Measurements from ENCODE around the gene STRBP.

DNA sequence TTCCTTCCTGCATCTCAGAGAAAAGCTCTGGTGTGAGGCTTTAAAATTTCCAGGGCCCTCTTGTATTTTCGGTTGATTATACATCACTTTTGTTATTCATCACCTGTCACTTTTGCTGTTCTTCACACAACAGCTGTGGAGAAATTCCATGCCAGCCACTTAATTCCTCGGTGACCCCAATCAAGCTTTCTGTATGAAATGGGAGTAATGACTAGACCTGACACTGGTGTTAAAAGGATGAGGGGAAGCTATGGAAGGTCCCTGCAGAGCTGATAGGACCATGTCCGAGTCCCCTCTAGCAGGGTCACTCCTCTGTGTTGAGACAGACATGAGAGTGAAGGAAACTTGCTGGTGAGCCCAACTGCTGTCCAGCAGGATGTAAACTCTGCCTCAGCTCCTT lies 175.2 kb downstream of the STRBP start:
- TF ChIP-seq, protein P1, sequence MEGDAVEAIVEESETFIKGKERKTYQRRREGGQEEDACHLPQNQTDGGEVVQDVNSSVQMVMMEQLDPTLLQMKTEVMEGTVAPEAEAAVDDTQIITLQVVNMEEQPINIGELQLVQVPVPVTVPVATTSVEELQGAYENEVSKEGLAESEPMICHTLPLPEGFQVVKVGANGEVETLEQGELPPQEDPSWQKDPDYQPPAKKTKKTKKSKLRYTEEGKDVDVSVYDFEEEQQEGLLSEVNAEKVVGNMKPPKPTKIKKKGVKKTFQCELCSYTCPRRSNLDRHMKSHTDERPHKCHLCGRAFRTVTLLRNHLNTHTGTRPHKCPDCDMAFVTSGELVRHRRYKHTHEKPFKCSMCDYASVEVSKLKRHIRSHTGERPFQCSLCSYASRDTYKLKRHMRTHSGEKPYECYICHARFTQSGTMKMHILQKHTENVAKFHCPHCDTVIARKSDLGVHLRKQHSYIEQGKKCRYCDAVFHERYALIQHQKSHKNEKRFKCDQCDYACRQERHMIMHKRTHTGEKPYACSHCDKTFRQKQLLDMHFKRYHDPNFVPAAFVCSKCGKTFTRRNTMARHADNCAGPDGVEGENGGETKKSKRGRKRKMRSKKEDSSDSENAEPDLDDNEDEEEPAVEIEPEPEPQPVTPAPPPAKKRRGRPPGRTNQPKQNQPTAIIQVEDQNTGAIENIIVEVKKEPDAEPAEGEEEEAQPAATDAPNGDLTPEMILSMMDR (IDR thresholded peaks at IDR 0.05; ENCODE audit: control extremely low read depth in 1 of 3, insufficient read depth in 1 of 3, low read depth in 1 of 3, low read length in 3 of 3), result no peak
- TF ChIP-seq POLR2AphosphoS5 (IDR thresholded peaks at IDR 0.05; ENCODE audit: low read depth, low read length) (no peak), ZNF274 (IDR thresholded peaks at IDR 0.05; ENCODE audit: borderline replicate concordance, extremely low read depth, low read length) (no peak), NANOG (IDR thresholded peaks at IDR 0.05; ENCODE audit: insufficient read depth, low read depth, low read length, poor library complexity, severe bottlenecking) (no peak), POLR2A (IDR thresholded peaks at IDR 0.05; ENCODE audit: control extremely low read depth in 1 of 2, low read depth in 2 of 2, low read length in 2 of 2) (no peak), TAF7 (optimal IDR thresholded peaks at IDR 0.05; ENCODE audit: borderline replicate concordance, low read depth, low read length) (no peak), FOSL1 (IDR thresholded peaks at IDR 0.05; ENCODE audit: insufficient read depth, low read depth, low read length) (no peak), RXRA (IDR thresholded peaks at IDR 0.05; ENCODE audit: insufficient read depth, low read depth, low read length) (no peak), CEBPB (IDR thresholded peaks at IDR 0.05; ENCODE audit: low read depth, low read length) (no peak)

Data from H1 (cell line).